BE2C (cell line): Measurements from ENCODE around the gene TMPRSS5.

Experiments
- DNase-seq: peaks from one replicate; pipeline ENCODE4 v3.0.0-alpha.2; 2020
- H3K27me3 ChIP-seq: fragments of 250-450 bp; sonication (Bioruptor Pico); 2 replicates; pipeline ENCODE4 v1.5.1; 2020; ENCODE audit warnings: mild to moderate bottlenecking
- H3K36me3 ChIP-seq: fragments of 250-450 bp; sonication (Bioruptor Pico); 2 replicates; pipeline ENCODE4 v1.5.1; 2020; ENCODE audit warnings: mild to moderate bottlenecking
- H3K4me1 ChIP-seq: fragments of 250-450 bp; sonication (Bioruptor Pico); 2 replicates; pipeline ENCODE4 v1.5.1; 2020
- H3K4me3 ChIP-seq: 2 replicates; pipeline ENCODE4 v1.5.1; 2011; ENCODE audit warnings: low read depth, low read length
- H3K9me3 ChIP-seq: fragments of 250-450 bp; sonication (Bioruptor Pico); 2 replicates; pipeline ENCODE4 v1.5.1; 2020
- TF ChIP-seq, protein P1 (sequence below): IDR thresholded peaks from 2 replicates; pipeline ENCODE4 v1.5.1; 2012; ENCODE audit warnings: mild to moderate bottlenecking, low read depth, low read length

TMPRSS5 gene

DNA sequence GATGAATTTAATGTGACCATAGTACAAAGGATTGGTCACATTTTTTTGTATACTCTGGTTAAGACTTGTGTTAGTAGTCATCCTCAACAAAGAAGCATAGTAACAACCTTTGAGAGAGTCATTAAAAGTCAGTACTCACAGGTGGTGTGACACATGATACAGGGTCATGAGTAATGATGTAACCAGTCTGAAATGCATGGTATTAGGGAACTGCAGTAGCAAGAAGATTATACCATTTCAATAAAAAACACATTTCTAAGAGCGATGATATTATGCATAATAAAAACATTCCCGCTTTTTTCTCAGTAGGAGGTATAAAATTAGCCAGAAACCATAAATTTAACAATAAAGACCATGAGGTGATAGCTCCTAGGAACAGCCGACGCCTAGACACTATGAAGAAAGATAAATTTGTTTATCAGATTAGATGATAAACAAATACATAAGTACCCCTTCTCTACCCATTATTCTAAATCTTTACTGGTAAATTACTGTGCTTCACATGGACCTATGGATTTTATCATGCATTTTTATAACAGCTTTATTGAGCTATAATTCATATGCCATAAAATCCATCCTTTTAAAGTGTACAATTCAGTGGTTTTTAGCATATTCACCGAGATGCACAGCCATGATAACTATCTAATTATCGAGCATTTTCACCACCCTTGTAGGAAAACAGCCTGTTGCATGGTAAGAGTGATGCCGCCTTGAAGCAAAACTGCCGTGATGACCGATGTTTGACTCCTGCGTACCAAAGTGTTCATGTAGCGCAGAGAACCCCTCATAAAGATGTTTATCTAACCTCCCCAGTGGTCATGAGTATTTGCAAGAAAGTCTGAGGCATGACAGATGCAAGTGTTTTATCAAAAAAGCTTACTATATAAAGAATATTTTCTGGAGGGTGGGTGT, 41.8 kb downstream of the TMPRSS5 start:
- no peaks in the 10 kb centered on the region for H3K27me3 ChIP-seq
- no peaks in the 10 kb centered on the region for H3K9me3 ChIP-seq
- H3K4me3 ChIP-seq: no peak overlapping the region
- TF ChIP-seq, protein P1, sequence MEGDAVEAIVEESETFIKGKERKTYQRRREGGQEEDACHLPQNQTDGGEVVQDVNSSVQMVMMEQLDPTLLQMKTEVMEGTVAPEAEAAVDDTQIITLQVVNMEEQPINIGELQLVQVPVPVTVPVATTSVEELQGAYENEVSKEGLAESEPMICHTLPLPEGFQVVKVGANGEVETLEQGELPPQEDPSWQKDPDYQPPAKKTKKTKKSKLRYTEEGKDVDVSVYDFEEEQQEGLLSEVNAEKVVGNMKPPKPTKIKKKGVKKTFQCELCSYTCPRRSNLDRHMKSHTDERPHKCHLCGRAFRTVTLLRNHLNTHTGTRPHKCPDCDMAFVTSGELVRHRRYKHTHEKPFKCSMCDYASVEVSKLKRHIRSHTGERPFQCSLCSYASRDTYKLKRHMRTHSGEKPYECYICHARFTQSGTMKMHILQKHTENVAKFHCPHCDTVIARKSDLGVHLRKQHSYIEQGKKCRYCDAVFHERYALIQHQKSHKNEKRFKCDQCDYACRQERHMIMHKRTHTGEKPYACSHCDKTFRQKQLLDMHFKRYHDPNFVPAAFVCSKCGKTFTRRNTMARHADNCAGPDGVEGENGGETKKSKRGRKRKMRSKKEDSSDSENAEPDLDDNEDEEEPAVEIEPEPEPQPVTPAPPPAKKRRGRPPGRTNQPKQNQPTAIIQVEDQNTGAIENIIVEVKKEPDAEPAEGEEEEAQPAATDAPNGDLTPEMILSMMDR: no peak
- no peak for DNase-seq
- no peaks in the 10 kb centered on the region for H3K36me3 ChIP-seq
- H3K4me1 ChIP-seq: peaks cover 6% of the 10 kb centered on the region; the same call in 1 of the 2 replicates

DNA sequence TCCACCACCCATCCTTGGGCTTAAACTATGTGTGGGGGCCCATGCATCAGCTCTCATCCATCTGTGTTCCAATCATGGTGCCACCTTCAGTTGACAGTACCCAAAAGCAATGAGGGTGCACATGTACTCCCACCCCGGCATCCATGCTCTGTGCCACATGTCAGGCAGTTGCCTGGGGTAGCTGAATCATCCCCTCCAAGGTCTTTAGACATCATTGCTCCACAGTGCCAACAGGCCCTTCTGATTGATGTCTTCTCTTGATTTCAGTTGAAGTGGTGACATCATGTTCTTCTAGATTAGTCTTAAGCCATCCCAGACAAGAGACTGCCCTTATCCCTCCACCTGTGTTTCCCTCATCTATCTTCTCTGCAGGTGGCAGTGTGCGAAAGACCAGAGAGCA, 42.5 kb downstream of the TMPRSS5 start:
- H3K36me3 ChIP-seq: no peaks in the 10 kb centered on the region
- no peak overlapping the region for H3K4me3 ChIP-seq
- DNase-seq: no peak
- no peaks in the 10 kb centered on the region for H3K9me3 ChIP-seq
- H3K27me3 ChIP-seq: no peaks in the 10 kb centered on the region
- TF ChIP-seq, protein P1: no peak
- peaks cover 6% of the 10 kb centered on the region; the same call in 1 of the 2 replicates for H3K4me1 ChIP-seq

DNA sequence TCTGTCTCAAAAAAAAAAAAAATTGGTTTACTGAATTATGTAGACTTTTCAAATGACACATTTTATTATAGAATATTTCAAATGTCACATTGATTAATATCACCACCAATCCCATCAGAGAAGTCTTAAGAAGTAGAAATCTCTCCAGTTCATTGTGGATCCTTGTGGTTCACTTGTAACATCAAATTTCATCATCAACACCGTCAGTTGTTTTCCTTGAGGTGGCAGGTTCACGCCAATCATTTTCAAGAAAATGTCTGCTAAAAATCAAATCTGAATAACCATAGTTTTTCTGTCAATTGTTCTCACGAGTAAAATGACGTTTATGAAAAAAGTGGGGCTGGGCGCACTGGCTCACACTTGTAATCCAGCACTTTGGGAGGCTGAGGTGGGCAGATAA, 50.3 kb downstream of the TMPRSS5 start:
- DNase-seq: no peak
- no peaks in the 10 kb centered on the region for H3K4me1 ChIP-seq
- H3K4me3 ChIP-seq: no peak overlapping the region
- no peaks in the 10 kb centered on the region for H3K36me3 ChIP-seq
- H3K9me3 ChIP-seq: peaks cover 10% of the 10 kb centered on the region
- no peaks in the 10 kb centered on the region for H3K27me3 ChIP-seq
- TF ChIP-seq, protein P1: no peak

DNA sequence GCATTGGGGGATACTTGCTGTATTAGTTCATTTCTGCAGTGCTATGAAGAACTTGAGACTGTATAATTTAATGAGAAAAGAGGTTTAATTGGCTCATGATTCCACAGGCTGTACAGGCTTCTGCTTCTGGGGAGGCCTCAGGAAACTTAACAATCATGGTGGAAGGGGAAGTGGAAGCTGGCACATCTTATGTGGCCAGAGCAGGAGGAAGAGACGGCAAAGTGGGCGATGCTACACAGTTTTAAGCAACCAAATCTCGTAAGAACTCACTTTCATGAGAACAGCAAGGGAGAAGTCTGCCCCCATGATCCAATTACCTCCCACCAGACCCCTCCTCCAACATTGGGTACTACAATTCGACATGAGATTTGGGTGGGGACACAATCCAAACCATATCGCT, 55.1 kb downstream of the TMPRSS5 start:
- no peak for DNase-seq
- Histone ChIP-seq H3K36me3 (no peaks in the 10 kb centered on the region), H3K27me3 (no peaks in the 10 kb centered on the region), H3K9me3 (peaks cover 9% of the 10 kb centered on the region), H3K4me3 (no peak overlapping the region), H3K4me1 (peaks cover 3% of the 10 kb centered on the region)
- TF ChIP-seq, protein P1: no peak

DNA sequence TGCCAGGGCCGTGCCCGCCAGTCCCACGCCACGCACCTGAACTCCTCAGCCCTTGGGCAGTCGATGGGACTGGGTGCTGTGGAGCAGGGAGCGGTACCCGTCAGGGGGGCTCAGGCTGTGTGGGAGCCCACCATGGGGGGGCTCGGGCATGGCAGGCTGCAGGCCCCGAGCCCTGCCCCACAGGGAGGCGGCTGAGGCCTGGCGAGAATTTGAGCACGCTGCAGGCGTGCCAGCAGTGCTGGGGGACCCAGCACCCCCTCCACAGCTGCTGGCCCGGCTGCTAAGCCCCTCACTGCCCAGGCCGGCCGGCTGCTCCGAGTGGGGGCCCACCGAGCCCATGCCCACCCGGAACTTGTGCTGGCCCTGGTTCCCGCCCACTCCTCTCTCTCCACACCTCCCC, 56.8 kb downstream of the TMPRSS5 start:
- H3K4me1 ChIP-seq: peaks cover 17% of the 10 kb centered on the region
- no peaks in the 10 kb centered on the region for H3K36me3 ChIP-seq
- TF ChIP-seq, protein P1: no peak
- DNase-seq: no peak
- no peak overlapping the region for H3K4me3 ChIP-seq
- H3K9me3 ChIP-seq: peaks cover 9% of the 10 kb centered on the region; the same call in 1 of the 2 replicates
- H3K27me3 ChIP-seq: no peaks in the 10 kb centered on the region

DNA sequence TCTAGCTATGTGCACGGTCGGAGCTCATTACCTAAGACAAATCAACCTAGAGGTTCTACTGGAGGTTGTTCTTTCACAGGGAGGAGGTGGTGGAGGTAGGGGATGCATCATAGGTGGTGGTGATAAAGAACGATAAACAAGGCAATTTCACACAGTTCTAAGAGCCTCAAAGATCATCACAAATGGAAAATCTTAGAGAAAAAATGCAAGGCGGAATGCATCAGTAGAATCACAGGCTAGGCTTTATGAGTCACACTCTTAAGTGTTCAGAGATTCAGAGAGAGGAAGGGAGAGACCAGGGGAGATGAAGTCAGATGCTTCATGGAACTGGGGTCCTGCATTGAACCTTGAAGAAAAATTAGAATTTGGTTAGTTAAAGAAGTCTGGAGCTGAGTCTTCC, 58.3 kb downstream of the TMPRSS5 start:
- H3K4me1 ChIP-seq: peaks cover 31% of the 10 kb centered on the region
- DNase-seq: no peak
- H3K36me3 ChIP-seq: no peaks in the 10 kb centered on the region
- H3K9me3 ChIP-seq: peaks cover 7% of the 10 kb centered on the region; the same call in 1 of the 2 replicates
- no peaks in the 10 kb centered on the region for H3K27me3 ChIP-seq
- no peak overlapping the region for H3K4me3 ChIP-seq
- TF ChIP-seq, protein P1: no peak
